HFF-Myc (cell line): Measurements from ENCODE around the gene SPINT1.
A peak's percentile ranks its signal among the peaks of the same experiment; 100 is the strongest.

ENCODE experiments used
- DNase-seq: peaks from one replicate; pipeline ENCODE4 v3.0.0-alpha.2; 2011; ENCODE audit warnings: low read depth; ENCODE audit errors: extremely low read depth
- H3K4me3 ChIP-seq: replicated peaks from 2 replicates; pipeline ENCODE4 v1.5.1; 2011; ENCODE audit warnings: low read depth, mild to moderate bottlenecking, control low read depth, low read length
- CTCF ChIP-seq: IDR thresholded peaks from 2 replicates; pipeline ENCODE4 v1.5.1; 2012; ENCODE audit warnings: mild to moderate bottlenecking, low read depth, low read length, control low read depth; ENCODE audit errors: missing control alignments

SPINT1 gene

GRCh38 chr15:40807028-40807887 lies 36.6 kb upstream of the SPINT1 start, which contains the start of the genes DNAJC17 and ZFYVE19:
DNAJC17 (minus strand) TSS chr15:40807473; CDS start chr15:40807446, 27 bp downstream.
ZFYVE19 (plus strand) TSS chr15:40807089; CDS start chr15:40807590, 501 bp downstream.
- TF ChIP-seq CTCF = no peak
- DNase-seq = peak; percentile 91
- peak within 1 kb of the TSS; percentile 78 for H3K4me3 ChIP-seq

GRCh38 chr15:40807888-40808461 lies 35.9 kb upstream of the SPINT1 start:
- no peak for TF ChIP-seq CTCF
- peak overlapping the region; percentile 78 for H3K4me3 ChIP-seq
- DNase-seq = no peak

- no peak for TF ChIP-seq CTCF
- DNase-seq = no peak
- no peak overlapping the region for H3K4me3 ChIP-seq
Observed at GRCh38 chr15:40808861-40809450, 34.9 kb upstream of the SPINT1 start.

GRCh38 chr15:40812721-40813425 lies 31.0 kb upstream of the SPINT1 start:
- no peak for DNase-seq
- no peak overlapping the region for H3K4me3 ChIP-seq
- TF ChIP-seq CTCF = no peak

GRCh38 chr15:40815042-40815698 lies 28.7 kb upstream of the SPINT1 start:
- H3K4me3 ChIP-seq = no peak overlapping the region
- no peak for DNase-seq
- no peak for TF ChIP-seq CTCF

GRCh38 chr15:40819048-40819447 lies 24.8 kb upstream of the SPINT1 start:
- no peak for TF ChIP-seq CTCF
- no peak for DNase-seq
- H3K4me3 ChIP-seq = no peak overlapping the region
